ENCODE results near the gene COL7A1.
"Not testable (repeated sequence)": the region's sequence is repeated elsewhere in the genome, so short reads cannot be mapped to it uniquely, and the experiment has no call there.

The COL7A1 gene

DNA sequence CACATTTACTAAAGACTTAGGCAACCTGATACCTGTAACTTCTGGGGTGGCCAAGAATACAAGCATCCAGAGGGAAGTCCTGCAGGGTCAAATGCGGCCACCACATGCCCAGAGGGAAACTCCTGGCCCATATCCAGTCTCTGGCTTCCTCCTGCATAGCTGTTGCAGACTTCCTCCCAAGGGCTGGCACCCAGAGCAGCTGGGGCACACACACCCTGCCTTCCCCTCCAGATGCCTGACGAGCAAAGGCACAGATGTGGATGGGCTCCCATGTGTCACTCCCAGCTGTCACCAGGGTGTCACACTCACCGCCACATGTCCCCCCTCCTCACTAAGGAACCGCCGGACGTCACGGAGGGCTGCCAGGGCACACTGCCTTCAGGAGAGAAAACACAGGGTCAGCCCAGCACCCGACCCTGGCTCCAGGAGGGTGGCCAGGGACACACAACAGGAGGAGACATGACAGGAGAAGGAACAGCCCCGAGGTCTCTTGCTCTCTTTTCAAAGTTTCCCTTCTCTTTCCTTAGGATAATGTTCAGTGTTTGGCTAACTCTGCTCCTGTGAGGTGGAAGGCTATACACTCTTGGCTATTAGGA is 51.8 kb downstream of the COL7A1 start:
- no peak for DNase-seq (ENCODE audit: low spot score)

DNA sequence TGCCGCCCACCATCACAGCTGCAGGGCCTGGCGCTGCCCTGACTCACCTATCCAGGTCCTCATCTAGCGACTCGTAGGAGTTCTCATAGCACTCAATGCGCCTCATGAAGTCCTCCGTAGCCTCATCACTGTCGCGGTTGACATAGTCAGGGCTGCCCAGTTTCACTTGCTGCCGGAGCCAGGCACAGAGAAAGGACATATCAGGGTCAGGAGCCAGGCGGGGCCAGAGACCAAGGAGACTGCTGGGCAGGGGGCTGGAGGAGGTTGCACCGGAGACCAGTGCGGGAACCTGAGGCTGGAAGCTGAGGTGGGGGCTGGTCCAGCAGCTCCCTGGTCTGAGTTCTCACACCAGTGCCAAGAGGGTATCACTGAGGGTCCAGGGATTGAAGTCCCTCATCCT is 56.7 kb downstream of the COL7A1 start:
- no peak for DNase-seq (ENCODE audit: low spot score)

DNA sequence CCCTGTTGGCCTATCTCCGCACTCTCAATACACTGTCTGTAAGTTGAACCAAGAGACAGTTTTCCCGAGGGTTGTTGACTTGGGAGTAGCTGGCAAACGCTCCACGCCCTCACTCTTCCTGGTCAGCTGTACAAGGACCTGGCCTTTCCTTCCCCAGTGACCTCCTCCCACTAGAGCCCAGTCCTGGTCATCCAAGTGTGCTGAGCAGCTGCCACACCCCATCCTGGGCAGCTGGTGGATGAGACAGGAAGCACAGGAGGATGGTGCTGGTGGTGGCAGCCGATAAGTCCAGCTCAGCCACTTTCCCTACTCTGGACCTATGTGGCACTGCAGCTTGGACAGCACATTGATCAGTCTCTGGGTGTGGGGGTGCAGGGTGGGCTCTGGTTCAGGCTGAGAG is 58.3 kb downstream of the COL7A1 start:
- DNase-seq (ENCODE audit: low spot score): no peak

DNA sequence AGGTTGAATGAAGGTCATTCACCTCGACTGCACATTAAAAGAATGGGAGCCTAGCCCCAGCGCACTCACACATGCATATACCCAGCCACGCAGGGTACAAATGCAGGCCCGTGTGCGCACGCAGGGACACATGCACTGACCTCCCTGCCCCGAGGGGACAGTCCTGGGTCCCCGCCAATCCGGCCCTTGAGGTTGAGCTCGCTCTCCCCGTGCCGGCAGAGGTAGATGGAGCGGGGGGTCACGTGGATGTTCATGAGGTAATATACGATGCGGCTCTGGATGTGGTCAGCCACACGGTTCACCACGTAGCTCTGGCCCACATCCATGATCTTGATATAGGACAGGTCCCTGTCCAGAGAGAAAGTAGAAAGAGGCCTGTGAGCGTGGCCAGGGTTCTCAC is 59.0 kb downstream of the COL7A1 start:
- no peak for DNase-seq (ENCODE audit: low spot score)

DNA sequence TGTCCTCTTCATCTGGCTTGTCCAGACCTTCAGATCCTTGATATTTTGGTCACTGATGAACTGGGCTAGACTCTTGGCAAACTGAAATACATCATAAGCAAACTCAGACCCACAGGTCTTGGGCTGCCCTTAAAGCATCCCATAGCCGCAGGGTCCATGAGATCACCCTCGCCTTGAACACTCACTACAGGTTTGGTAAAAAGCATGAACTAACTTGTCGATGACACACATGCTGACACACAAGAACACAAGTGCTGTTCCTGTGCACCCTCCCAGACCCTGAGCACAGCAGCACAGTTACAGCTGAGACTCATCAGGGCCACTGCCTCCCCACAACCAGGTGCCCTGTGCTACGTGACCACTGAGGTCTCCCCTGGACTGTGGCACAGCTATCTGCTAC is 59.6 kb downstream of the COL7A1 start:
- no peak for DNase-seq (ENCODE audit: low spot score)

DNA sequence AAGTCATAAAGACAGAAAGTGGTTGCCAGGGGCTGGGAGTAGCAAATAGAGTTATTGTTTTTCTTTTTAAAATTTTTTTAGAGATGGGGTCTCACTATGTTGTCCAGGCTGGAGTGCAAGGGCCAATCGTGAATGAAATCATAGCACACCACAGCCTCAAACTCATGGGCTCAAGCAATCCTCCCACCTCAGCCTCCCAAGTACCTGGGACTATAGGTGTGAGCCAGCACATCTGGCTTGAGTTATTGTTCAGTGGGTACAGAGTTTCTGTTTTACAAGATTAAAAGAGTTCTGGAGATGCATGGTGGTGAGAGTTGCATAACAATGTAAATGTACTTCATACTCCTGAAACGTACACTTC is 62.2 kb downstream of the COL7A1 start:
- no peak for DNase-seq (ENCODE audit: low spot score)

DNA sequence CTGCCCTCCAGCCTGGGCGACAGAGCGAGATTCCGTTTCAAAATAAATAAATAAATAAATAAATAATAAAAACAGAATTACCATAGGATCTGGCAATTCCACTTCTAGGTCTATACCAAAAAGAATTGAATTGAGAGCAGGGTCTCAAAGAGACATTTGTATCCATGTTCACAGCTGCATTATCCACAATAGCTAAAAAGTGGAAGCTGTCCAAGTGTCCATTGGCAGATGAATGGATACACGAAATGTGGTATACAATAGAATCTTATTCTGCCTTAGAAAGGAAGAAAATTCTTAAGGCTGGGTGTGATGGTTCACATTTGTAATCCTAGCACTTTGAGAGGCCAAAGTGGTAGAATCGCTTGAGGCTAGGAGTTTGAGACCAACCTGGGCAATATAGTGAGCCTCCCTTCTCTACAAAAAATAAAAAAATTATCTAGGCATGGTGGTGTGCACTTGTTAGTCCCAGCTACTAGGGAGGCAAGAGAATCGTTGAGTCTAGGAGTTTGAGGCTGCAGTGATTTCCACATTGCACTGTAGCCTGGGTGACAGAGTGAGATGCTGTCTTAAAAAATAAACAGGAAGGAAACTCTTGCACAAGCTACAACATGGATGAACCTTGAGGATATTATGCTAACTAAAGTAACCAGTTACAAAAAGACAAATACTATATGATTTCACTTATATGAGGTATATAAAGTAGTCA is 62.7 kb downstream of the COL7A1 start:
- DNase-seq (ENCODE audit: low spot score): no peak

DNA sequence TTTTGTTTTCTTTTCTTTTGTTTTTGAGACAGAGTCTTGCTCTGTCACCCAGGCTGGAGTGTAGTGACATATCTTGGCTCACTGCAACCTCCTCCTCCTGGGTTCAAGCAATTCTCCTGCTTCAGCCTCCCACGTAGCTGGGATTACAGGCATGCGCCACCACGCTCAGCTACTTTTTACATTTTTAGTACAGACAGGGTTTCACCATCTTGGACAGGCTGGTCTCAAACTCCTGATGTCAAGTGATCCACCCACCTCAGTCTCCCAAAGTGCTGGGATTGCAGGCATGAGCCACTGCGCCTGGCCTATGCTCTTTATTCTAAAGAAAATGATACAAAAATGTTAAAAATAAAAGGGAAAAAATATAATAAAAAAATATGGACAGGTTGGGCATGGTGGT is 64.4 kb downstream of the COL7A1 start:
- not testable (repeated sequence) for DNase-seq (ENCODE audit: low spot score)

DNA sequence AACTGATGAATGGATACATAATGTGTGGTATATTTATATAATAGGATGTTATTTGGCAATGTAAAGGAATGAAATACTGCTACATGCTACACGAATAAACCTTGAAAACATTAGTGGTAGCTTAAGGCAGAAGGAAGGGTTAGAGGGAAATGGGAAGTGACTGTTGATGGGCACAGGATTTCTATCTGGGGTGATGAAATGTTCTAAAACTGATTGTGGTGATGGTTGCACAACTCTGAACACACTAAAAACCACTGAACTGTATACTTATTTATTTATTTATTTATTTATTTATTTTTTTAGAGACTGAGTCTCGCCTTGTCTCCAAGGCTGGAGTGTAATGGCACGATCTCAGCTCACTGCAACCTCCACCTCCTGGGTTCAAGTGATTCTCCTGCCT is 66.4 kb downstream of the COL7A1 start:
- DNase-seq (ENCODE audit: low spot score): no peak

DNA sequence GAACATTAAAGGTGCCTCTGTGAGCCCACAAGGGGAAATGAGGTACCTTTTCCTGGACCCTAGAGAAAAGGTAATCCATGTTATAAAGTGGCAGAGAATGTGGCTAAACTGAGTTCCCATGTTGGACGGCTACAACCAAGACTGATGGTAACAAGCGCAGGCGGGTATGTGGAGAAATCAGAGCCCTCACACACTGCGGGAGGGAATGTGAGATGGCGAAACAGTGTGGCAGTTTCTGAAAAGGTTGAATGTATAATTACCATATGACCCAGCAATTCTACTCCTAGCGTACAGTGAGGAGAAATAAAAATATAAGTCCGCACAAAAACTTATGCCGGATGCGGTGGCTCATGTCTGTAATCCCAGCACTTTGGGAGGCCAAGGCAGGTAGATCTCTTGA is 67.1 kb downstream of the COL7A1 start:
- no peak for DNase-seq (ENCODE audit: low spot score)

DNA sequence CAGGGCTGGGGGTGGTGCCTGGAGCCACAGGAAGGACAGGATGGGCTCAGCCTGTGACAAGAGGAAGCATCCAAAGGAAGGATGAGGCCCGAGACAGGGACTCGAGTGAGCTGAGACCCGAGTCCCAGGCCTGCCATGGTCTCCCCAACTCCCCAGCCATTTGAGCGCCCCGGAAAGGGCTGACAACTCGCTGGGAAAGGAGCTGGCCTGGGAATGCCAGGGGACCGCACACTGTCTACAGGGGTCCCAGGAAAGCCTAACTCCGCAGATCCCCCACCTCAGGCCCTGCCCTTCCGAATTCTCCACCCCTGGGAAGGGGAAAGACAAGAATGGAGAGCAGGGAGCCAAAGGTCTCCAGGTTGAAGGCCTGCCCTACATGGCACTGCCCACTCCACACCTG is 70.2 kb downstream of the COL7A1 start:
- no peak for DNase-seq (ENCODE audit: low spot score)

DNA sequence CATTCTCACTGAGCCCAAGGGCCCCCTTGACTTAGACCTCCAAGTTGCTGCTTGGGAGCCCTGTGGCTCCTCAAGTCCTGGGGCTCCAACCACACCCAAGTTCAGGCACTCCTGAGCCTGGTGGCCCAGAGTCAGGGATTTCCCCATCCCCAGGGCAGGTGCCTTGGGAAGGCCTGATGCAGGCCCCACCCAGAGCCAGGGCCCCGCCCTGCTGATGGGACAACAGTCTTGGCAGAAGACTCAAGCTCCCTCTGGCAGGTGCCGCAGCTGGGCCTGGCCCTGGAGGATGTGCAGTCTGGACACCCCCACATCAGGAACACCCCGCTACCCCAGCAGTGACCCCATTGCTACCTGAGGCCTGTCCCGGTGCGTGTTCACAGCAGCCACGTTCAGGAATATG is 73.5 kb downstream of the COL7A1 start:
- no peak for DNase-seq (ENCODE audit: low spot score)

DNA sequence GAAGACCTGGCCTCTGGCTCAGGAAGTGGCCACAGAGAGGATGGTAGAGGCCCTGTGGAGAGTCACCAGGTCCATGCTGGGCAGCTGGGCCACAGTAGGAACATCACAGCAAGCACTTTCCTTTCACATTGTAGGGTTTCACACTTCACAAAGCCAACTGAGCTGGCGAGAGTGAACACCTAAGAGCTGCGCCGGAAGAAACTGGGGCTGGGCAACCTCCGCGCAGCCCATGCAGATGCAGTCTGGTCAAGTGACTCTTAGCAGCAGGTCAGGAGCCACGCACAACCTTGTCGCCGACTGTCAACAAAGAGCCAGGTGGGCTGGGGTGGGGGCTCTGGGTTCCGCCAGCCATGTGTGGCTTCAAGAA is 75.9 kb downstream of the COL7A1 start:
- DNase-seq (ENCODE audit: low spot score): no peak

DNA sequence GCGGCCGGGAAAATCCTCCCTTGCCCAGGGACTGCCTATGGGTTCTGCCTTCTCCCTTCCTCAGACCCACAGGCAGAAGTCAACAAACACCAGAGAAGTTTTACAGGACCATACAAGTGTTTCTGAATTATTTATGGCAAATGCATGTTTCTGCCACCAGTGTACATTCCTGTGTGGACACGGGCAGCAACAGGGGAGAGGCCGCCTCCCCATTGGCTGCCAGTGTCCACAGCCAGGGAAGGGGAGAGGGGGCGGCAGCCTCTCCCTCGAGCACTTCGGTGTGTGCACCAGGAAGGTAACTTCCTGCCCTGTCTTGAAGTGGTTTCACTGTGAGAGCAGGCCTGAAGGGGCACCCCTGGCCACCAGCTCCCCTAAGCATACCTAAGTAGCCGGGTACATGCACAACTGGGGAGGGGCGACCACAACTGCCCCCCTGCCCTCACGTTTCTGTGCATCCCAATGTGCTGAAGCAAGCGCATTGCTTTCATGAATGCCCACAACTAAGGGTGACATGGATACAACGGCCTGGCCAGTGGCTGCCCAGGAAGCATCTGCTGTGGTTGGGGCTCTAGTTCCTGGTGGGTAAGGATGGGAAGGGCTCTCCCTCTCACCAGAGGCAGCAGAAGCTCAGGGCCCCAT is 76.4 kb downstream of the COL7A1 start:
- DNase-seq (ENCODE audit: low spot score): no peak

DNA sequence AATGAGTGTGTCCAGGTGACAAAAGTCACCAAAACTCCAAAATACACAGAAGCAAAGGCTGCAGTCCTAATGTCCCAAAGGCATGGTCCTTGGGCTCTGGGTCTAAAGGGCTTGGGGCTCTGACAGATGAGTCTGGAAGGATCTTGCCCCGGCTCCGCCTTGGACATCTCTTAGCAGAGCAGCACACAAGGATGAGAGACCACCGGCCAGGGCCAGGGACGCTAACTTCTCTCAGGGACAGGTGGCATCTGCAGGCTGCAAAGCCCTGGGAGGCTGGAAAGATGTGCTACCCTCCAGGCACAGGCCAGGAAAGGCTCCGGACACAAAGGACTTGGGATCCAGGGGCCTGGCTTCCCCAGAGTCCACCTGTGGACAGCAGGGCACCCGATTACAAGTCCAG is 77.1 kb downstream of the COL7A1 start:
- no peak for DNase-seq (ENCODE audit: low spot score)

DNA sequence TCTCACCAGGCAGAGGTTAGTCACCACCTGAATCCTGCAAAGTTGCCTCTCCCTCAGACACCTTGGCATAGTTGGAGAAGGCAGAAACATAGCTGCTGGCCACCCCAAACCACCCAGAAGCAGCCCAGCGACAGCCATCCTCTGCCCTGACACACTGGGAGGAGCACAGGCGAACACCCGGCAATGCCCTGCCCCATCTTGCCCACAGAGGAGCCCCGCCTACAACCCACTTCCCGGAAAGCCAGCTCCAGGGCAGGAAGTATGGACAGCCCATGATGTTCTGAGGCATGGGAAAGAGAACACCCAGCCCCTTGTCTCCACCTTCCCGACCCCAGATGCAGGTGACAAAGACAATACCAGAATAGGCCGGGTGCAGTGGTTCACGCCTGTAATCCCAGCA is 78.6 kb downstream of the COL7A1 start:
- no peak for DNase-seq (ENCODE audit: low spot score)

DNA sequence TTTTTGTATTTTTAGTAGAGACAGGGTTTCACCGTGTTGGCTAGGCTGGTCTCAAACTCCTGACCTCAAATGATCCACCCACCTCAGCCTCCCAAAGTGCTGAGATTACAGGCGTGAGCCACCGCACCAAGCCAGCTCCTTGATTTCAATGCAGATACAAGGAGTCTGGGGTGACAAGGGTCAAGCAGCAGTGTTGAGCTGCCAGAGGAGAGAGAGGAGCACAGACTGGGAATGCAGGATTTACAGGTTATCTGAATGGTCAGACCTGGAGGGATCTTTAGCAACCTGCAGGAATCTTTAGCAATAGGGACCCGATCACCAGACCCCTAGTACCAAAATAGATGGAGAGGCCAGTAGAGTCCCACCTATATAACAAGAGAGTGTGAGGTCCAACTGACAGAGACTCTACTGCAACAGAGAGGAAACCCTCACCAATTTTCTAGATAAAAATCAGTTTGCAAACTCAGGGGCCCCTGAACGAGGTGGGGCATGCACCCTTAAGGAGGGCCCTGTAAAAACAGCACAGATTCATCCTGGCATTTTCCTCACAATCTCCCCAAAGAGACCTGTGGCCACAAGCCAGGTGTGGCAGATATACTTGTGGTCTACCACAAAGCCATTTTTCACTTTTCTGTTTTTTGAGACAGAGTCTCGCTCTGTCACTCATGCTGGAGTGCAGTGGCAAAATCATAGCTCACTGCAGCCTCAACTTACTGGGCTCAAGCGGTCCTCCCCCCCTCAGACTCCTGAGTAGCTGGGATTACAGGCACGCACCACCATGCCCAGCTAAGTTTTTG is 80.5 kb downstream of the COL7A1 start:
- DNase-seq (ENCODE audit: low spot score): no peak
